Parathyroid adenoma (tissue), 2 donors: Measurements from ENCODE around the gene NLGN1.

ENCODE experiments used
- H2AFZ ChIP-seq: fragments of 300-600 bp; sonication (generic); one replicate; pipeline ENCODE4 v1.7.0; 2017; ENCODE audit warnings: antibody characterized with exemption, mild to moderate bottlenecking
- H3K27ac ChIP-seq: fragments of 300-600 bp; sonication (generic); one replicate; pipeline ENCODE4 v1.7.0; 2017
- H3K27me3 ChIP-seq: fragments of 300-600 bp; sonication (generic); one replicate; pipeline ENCODE4 v1.7.0; 2017; ENCODE audit warnings: low read length; ENCODE audit not compliant: control insufficient read depth, insufficient read depth
- H3K36me3 ChIP-seq: fragments of 300-600 bp; sonication (generic); one replicate; pipeline ENCODE4 v1.7.0; 2017; ENCODE audit warnings: low read length; ENCODE audit not compliant: control insufficient read depth, insufficient read depth
- H3K4me1 ChIP-seq: fragments of 300-600 bp; sonication (generic); one replicate; pipeline ENCODE4 v1.7.0; 2017; ENCODE audit warnings: control low read depth
- H3K4me2 ChIP-seq: fragments of 300-600 bp; sonication (generic); one replicate; pipeline ENCODE4 v1.7.0; 2017; ENCODE audit warnings: low read length
- H3K4me3 ChIP-seq: fragments of 300-600 bp; sonication (generic); one replicate; pipeline ENCODE4 v1.7.0; 2017; ENCODE audit warnings: low read depth, low read length
- H3K79me2 ChIP-seq: fragments of 300-600 bp; sonication (generic); one replicate; pipeline ENCODE4 v1.7.0; 2017; ENCODE audit warnings: control low read depth
- H3K9ac ChIP-seq: fragments of 300-600 bp; sonication (generic); one replicate; pipeline ENCODE4 v1.7.0; 2017; ENCODE audit warnings: mild to moderate bottlenecking
- H3K9me3 ChIP-seq: fragments of 300-600 bp; sonication (generic); one replicate; pipeline ENCODE4 v1.7.0; 2017; ENCODE audit warnings: low read length; ENCODE audit not compliant: control insufficient read depth
- CTCF ChIP-seq: fragments of 300-600 bp; sonication (generic); IDR thresholded peaks from one replicate; pipeline ENCODE4 v1.7.0; 2017; ENCODE audit warnings: antibody characterized with exemption, mild to moderate bottlenecking
- donor health status: primary hyperparathyroidism.

Gene NLGN1

GRCh38 chr3:173793963-173794362 lies 396.4 kb downstream of the NLGN1 start:
- Histone ChIP-seq H3K4me1 (no peaks in the 10 kb centered on the region), H3K9ac (no peak overlapping the region), H3K4me2 (no peak overlapping the region), H3K27ac (no peak overlapping the region), H3K4me3 (no peak overlapping the region), H3K79me2 (no peaks in the 10 kb centered on the region), H3K27me3 (no peaks in the 10 kb centered on the region), H3K36me3 (no peaks in the 10 kb centered on the region), H2AFZ (no peak overlapping the region), H3K9me3 (no peaks in the 10 kb centered on the region)
- TF ChIP-seq CTCF = no peak

GRCh38 chr3:173796405-173796804 lies 398.9 kb downstream of the NLGN1 start:
- H3K4me2 ChIP-seq = no peak overlapping the region
- no peak overlapping the region for H3K9ac ChIP-seq
- no peak overlapping the region for H3K27ac ChIP-seq
- H3K36me3 ChIP-seq = no peaks in the 10 kb centered on the region
- no peak overlapping the region for H3K4me3 ChIP-seq
- no peak for TF ChIP-seq CTCF
- no peak overlapping the region for H2AFZ ChIP-seq
- no peaks in the 10 kb centered on the region for H3K4me1 ChIP-seq
- H3K27me3 ChIP-seq = no peaks in the 10 kb centered on the region
- no peaks in the 10 kb centered on the region for H3K9me3 ChIP-seq
- H3K79me2 ChIP-seq = no peaks in the 10 kb centered on the region

DNA sequence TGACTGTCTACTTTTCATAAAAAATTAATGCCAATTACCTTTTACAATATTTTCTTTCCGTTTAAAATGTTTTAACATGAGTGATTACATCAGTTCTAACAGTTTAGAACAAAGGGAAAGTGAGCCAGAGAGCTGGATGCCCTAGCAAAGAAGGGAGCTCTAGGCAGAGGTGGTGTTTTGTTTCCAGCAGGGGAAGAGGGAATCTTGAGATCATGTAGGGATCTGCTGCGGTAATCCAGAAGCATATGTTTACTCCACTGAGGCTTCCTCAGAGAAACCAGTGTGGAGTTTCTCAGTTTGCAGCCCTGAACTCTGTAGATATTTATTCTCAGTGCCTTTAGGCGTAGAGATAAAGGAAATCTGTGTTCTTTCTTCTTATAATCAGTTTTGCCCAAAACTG lies 399.3 kb downstream of the NLGN1 start:
- no peaks in the 10 kb centered on the region for H3K9me3 ChIP-seq
- TF ChIP-seq CTCF = no peak
- H3K9ac ChIP-seq = no peak overlapping the region
- no peak overlapping the region for H3K4me2 ChIP-seq
- H3K27ac ChIP-seq = no peak overlapping the region
- H3K27me3 ChIP-seq = no peaks in the 10 kb centered on the region
- H3K79me2 ChIP-seq = no peaks in the 10 kb centered on the region
- no peak overlapping the region for H3K4me3 ChIP-seq
- no peaks in the 10 kb centered on the region for H3K4me1 ChIP-seq
- no peak overlapping the region for H2AFZ ChIP-seq
- H3K36me3 ChIP-seq = no peaks in the 10 kb centered on the region

GRCh38 chr3:173799060-173799816 lies 401.7 kb downstream of the NLGN1 start:
- Histone ChIP-seq H3K27me3 (no peaks in the 10 kb centered on the region), H3K79me2 (no peaks in the 10 kb centered on the region), H2AFZ (no peak overlapping the region), H3K9me3 (no peaks in the 10 kb centered on the region), H3K9ac (no peak overlapping the region), H3K4me1 (no peaks in the 10 kb centered on the region), H3K36me3 (no peaks in the 10 kb centered on the region), H3K4me2 (no peak overlapping the region), H3K27ac (no peak overlapping the region), H3K4me3 (no peak overlapping the region)
- TF ChIP-seq CTCF = no peak

DNA sequence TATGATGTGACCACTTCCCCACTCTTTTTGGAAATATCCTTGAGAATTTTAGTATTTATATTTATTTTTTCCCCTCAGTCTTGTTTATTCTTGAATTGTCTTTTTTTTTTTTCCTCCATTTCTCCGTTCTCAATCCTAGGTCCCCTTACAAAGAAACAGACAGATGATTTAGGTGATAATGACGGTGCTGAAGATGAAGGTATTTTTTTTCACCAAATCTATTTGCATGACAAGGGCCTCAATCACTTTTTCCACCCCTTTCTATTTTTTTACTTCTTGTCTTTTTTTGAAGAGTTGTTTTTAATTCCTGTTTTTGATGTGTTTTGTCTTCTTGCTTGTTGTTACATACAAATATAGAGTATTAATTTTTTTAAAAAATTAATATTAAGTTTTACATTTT lies 402.6 kb downstream of the NLGN1 start:
- H2AFZ ChIP-seq = no peak overlapping the region
- no peaks in the 10 kb centered on the region for H3K27me3 ChIP-seq
- H3K4me3 ChIP-seq = no peak overlapping the region
- H3K79me2 ChIP-seq = no peaks in the 10 kb centered on the region
- no peak overlapping the region for H3K9ac ChIP-seq
- no peak for TF ChIP-seq CTCF
- H3K4me1 ChIP-seq = no peaks in the 10 kb centered on the region
- H3K27ac ChIP-seq = no peak overlapping the region
- no peaks in the 10 kb centered on the region for H3K9me3 ChIP-seq
- H3K36me3 ChIP-seq = no peaks in the 10 kb centered on the region
- H3K4me2 ChIP-seq = no peak overlapping the region
